ENCODE measurements around the gene PODNL1.

The PODNL1 gene

DNA sequence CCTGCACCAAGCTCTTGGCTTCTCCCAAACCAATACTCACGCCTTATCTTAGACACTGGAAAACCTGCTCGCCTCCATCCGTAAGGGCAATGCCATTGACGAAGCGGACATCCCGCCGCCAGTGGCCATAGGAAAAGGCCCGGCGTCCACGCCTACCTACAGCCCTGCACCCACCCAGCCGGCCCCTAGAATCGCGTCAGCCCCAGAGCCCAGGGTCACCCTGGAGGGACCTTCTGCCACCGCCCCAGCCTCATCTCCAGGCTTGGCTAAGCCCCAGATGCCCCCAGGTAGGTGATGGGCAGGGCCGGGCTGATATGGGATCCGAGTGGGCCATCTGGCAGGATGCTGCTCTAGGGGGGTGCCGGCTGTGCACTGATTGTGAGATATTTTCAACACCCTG is 24.9 kb downstream of the PODNL1 start:
- no peak for DNase-seq
- in situ Hi-C loops (cut with HindIII; ENCODE audit: low pct_ligation_motif_present, low pct_unique_long_range_greater_than_20kb, low sequenced_read_pairs), result no loop called here

- in situ Hi-C loops (cut with HindIII; ENCODE audit: low pct_ligation_motif_present, low pct_unique_long_range_greater_than_20kb, low sequenced_read_pairs), result no loop called here
Observed at GRCh38 chr19:13909430-13909829, 28.8 kb downstream of the PODNL1 start.

GRCh38 chr19:13908674-13909073 is 29.5 kb downstream of the PODNL1 start:
- no peak for DNase-seq
- in situ Hi-C loops (cut with HindIII; ENCODE audit: low pct_ligation_motif_present, low pct_unique_long_range_greater_than_20kb, low sequenced_read_pairs), result no loop called here

More at GRCh38 chr19:13909430-13909829, 28.8 kb downstream of the PODNL1 start:
- no peak for DNase-seq

- in situ Hi-C loops (cut with HindIII; ENCODE audit: low pct_ligation_motif_present, low pct_unique_long_range_greater_than_20kb, low sequenced_read_pairs), result no loop called here
- no peak for DNase-seq
Observed at GRCh38 chr19:13906910-13907309, 31.3 kb downstream of the PODNL1 start.

DNA sequence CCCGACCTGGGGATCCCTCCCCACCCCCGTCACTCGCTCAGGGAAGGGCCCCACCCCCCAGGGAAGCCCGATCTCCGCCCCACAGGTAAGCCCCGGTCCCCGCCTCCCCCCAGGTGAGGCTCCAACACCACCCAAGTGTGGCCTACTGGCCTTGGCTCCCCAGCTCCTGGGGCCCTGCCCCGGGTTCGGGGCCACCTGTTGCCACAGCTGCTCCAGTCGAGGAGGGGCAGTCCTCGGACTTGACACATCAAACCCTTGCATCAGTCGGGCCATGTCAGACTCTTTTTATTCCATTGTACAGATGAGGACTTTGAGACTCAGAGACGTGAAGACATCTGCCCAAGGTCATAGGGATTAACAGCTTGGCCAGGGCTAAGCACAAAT is 31.7 kb downstream of the PODNL1 start:
- no peak for DNase-seq
- in situ Hi-C loops (cut with HindIII; ENCODE audit: low pct_ligation_motif_present, low pct_unique_long_range_greater_than_20kb, low sequenced_read_pairs), result no loop called here

DNA sequence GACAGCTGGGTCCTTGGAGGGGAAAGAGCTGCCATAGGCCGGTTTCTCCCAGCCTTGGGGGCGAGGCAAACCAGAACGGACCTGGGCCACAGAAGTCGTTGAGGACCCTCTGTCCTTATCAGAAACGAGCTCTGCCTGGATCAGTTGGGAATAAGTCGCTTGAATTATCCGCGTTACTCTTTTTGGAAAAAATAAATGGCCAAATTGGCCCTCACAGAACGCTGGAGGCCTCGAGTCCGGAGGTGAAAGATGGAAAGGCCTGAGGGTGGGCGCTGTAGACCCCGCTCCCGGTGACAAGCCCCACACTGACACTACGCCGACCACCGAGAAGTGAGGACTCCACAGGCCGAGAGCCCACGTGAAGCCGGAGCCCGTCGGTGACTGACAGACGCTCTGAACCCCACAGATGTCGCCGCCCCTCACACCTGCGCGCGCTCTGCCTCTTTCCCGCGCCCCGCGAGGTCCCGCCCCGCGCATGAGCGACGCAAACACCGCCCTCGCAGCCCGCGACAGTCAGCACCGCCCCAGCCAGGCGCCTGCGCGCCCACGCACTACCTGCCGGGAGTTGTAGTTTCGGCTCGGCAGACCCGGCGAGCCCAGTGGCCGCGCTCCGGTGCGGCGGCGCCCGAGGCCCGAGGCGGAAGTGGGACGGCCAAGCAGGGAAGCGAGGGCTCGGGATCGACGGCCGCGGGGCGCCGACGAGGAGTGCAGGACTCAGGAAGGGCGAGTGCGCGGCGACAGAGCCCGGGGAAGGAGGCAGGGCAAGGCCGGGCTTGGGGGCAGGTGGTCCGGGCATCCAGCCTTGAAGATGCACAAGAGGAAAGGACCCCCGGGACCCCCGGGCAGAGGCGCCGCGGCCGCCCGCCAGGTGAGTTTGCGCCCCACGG is 32.3 kb downstream of the PODNL1 start, which contains the start of the genes BRME1 and CC2D1A:
TSS of gene BRME1 (minus strand) at position 484 of the 887 bp plus-strand sequence. CDS start 1,225 bp downstream, outside the sequence.
TSS of gene CC2D1A (plus strand) at position 568 of the 887 bp plus-strand sequence. CDS start at position 809, 241 bp downstream.
- peak; percentile 87 for DNase-seq
- in situ Hi-C loops (cut with HindIII; ENCODE audit: low pct_ligation_motif_present, low pct_unique_long_range_greater_than_20kb, low sequenced_read_pairs), result no loop called here

DNA sequence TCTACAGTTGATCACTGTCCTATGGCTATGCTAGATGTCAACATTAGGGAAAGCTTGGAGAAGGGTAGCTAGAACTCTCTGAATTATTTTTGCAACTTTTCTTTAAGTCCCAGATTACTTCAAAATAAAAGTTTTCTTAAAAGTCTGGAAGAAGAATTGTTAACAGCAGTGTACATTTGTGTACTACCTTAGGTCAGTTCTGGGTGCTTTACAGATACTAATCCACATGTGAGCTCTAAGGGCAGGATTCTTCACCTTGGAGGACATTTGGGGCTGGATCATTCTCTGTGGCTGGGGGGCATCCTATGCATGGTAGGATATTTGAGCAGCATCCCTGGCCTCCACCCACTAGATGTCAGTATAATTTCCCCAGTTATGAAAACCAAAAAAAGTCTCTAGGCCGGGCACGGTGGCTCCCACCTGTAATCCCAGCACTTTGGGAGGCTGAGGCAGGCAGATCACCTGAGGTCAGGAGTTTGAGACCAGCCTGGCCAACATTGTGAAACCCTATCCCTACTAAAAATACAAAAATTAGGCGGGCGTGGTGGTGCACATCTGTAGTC is 35.1 kb downstream of the PODNL1 start:
- in situ Hi-C loops (cut with HindIII; ENCODE audit: low pct_ligation_motif_present, low pct_unique_long_range_greater_than_20kb, low sequenced_read_pairs), result no loop called here
- DNase-seq, result no peak

- no peak for DNase-seq
- in situ Hi-C loops (cut with HindIII; ENCODE audit: low pct_ligation_motif_present, low pct_unique_long_range_greater_than_20kb, low sequenced_read_pairs), result no loop called here
Observed at GRCh38 chr19:13899912-13900584, 38.2 kb downstream of the PODNL1 start.

GRCh38 chr19:13899393-13899792 is 38.8 kb downstream of the PODNL1 start:
- no peak for DNase-seq
- in situ Hi-C loops (cut with HindIII; ENCODE audit: low pct_ligation_motif_present, low pct_unique_long_range_greater_than_20kb, low sequenced_read_pairs), result no loop called here

GRCh38 chr19:13896227-13896626 is 42.0 kb downstream of the PODNL1 start:
- DNase-seq, result no peak
- in situ Hi-C loops (cut with HindIII; ENCODE audit: low pct_ligation_motif_present, low pct_unique_long_range_greater_than_20kb, low sequenced_read_pairs), result no loop called here

GRCh38 chr19:13894552-13894951 is 43.7 kb downstream of the PODNL1 start:
- in situ Hi-C loops (cut with HindIII; ENCODE audit: low pct_ligation_motif_present, low pct_unique_long_range_greater_than_20kb, low sequenced_read_pairs), result no loop called here
- DNase-seq, result no peak

DNA sequence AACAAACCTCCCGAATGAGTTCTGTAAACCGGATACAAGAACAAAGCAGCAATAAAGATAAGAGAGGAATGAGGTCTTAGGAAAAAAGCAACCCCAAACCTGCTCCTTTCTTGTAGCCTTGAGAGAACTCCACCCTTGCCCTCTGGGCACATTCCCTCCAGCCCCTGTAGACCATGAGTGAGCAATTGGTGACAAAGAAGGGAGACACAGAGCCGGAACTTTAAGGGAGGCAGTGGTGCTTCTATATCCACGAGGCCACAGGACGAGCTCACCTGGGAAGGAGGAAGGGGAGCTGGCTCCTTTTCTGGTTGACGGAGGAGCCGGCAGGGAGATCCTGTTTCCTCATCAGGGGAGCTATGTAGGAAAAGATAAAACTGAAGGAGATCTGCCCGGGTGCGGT is 45.3 kb downstream of the PODNL1 start:
- no peak for DNase-seq
- in situ Hi-C loops (cut with HindIII; ENCODE audit: low pct_ligation_motif_present, low pct_unique_long_range_greater_than_20kb, low sequenced_read_pairs), result no loop called here

DNA sequence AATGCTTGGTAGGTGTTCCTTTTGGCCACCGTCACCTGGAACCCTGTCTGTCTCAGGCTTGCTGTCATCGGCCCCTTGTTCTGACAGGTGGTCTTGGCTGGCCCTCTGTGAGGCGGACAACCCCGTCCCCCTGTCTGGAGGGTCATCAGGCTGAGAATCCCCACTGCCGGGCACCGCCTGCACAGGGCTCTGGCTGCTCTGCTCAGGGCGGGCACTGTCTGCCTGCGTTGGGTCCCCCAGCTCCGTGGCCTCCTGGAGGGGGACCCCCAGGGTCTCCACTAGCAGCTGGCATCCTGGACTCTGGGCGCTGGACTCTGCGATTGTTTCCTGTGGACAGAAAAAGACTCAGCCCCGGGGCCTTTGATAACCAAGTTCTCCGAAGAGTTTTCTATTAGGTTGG is 48.1 kb downstream of the PODNL1 start:
- in situ Hi-C loops (cut with HindIII; ENCODE audit: low pct_ligation_motif_present, low pct_unique_long_range_greater_than_20kb, low sequenced_read_pairs), result no loop called here
- no peak for DNase-seq

DNA sequence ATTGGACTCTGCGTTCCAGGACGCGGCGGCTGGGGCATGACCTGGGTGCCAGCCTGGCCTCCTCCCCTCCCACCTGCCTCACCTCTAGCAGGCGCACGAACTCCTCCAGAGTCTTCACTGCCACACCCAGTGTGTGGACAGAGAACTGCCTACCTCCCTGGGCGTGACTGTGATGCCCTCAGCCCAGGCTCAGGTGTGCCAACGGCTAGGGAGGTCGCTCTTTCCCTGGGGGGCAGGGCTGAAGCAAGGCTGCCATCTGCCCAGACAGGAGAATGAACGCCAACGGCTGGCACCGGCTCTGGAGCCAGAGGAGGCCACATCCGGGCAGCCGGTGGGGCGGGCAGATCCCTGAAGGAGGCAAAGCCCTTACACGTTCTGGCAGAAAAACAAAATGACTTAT is 49.9 kb downstream of the PODNL1 start:
- in situ Hi-C loops (cut with HindIII; ENCODE audit: low pct_ligation_motif_present, low pct_unique_long_range_greater_than_20kb, low sequenced_read_pairs), result no loop called here
- DNase-seq, result no peak

DNA sequence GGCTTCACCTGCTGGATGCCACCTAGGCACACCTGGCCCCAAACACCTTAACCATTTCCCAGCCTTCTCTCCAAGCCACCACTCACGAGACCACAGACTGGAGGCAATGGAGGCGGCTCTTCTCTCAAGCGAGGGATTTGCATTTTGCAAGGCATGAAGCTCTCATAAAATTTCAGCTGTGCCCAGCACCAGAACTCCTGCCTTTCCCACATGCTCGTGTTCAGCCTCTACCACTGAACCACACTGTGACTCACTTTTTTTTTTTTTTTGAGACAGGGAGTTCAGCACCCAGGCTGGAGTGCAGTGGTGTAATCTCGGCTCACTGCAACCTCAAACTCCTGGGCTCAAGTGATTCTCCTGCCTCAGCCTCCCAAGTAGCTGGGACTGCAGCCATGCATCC is 50.7 kb downstream of the PODNL1 start:
- in situ Hi-C loops (cut with HindIII; ENCODE audit: low pct_ligation_motif_present, low pct_unique_long_range_greater_than_20kb, low sequenced_read_pairs), result no loop called here

DNA sequence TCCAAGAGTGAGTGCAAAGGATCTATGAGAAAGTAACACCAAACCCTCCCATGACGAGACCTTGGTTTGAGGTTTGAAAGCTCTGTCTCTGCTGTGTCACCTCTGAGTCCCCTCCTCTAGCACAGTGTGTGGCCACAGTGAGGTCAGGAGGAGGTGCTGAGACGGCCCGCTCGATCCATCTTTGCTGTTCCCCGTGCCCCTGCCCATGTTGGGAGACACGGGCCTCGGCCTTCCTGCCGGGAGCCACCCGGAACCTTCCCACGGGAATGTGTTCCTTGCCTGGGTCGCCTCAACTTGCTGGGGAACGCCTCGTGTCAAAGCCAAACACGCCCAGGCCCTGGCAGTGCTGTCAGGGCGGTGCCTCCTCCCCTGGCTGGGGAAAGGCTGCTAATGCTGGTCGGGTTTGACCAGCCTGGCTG is 51.2 kb downstream of the PODNL1 start:
- DNase-seq, result no peak
- in situ Hi-C loops (cut with HindIII; ENCODE audit: low pct_ligation_motif_present, low pct_unique_long_range_greater_than_20kb, low sequenced_read_pairs), result no loop called here

More for the DNA sequence above, 50.7 kb downstream of the PODNL1 start:
- no peak for DNase-seq

DNA sequence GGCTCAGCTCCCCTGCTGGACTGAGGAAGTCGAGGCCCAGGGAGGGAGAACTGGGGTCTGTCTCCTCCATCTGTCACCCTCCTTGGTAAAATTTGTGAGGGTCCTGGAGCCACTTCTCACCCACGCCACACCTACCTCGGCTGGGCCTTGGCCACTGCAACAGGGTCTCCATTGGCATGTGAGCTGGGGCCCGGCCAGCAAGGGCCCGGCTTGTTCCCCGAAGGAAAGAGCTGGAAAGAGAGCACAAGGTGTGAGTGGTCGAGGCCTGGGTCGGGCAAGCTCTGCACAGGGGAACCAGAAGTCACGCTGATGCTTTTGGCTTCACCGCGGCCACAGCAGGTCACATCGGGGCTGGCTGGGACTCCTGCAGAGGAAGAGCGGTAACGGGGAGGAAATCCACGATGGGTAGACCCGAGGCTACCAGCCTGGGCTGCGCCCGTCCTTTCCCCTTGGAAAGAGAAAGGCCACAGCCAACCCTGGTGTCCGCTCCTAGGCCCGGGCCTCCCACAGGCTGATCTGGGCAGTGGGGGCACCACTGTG is 52.3 kb downstream of the PODNL1 start:
- in situ Hi-C loops (cut with HindIII; ENCODE audit: low pct_ligation_motif_present, low pct_unique_long_range_greater_than_20kb, low sequenced_read_pairs), result no loop called here
- DNase-seq, result no peak

DNA sequence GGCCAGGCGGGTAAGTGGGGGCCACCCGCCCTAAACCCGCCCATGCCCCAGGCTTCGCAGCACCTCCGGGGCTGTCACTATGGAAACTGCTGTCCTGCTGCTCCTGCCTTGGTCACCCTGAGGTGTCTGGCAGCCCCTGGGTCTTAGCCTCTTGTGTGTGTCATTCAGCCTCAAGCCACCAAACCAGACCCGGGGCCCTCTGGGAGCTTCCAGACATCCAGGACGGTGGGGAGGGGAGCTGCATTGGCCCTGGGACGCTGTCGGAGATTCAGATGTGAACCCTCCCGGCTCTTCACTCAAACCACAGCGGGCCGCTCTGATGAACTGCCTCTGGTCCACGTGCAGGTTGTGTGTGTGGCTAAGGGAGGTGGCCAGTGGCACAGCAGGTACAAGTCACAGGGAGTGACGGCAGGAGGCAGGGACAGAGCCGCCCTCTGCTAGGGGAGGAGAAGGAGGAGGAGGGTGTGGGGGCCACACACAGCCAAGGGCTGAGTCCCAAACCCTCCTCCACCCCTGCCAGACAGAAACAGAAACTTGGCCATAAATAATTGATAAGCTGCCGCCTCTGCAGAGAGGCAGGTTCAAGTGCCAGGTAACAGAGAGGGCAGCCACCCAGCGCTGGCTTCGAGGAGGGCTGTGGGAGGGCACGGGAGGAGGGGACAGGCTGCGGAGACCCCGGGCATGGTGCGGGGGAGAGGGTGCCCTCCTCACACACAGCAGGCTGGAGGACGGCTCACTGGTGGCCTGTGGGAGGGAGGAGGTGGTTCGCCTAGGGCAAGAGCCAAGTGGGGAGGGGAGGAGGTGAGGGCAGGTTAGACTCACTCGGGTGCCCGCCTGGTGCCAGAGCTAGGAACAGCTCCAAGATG is 53.3 kb downstream of the PODNL1 start:
- DNase-seq, result no peak
- in situ Hi-C loops (cut with HindIII; ENCODE audit: low pct_ligation_motif_present, low pct_unique_long_range_greater_than_20kb, low sequenced_read_pairs), result no loop called here
